Measurements from ENCODE around the gene ABRAXAS1.

Gene ABRAXAS1

GRCh38 chr4:83454686-83455085 lies 30.2 kb downstream of the ABRAXAS1 start:
- ChIA-PET CTCF (interaction anchor here (1.4 kb wide), 1 partner anchor 170 kb away, joined by 6 read pairs; the partner anchor contains the start of gene COQ2), POLR2A (ENCODE audit: low non-redundant PET) (interaction anchor here (0.7 kb wide), 1 partner anchor 424 kb away, joined by 5 read pairs; no protein-coding TSS in a partner anchor)
- no peak overlapping the region for H3K27ac ChIP-seq
- no peak for TF ChIP-seq CTCF (conservative IDR thresholded peaks at IDR 0.05; ENCODE audit: low read depth)
- DNase-seq (ENCODE audit: low spot score): peak; percentile 6

DNA sequence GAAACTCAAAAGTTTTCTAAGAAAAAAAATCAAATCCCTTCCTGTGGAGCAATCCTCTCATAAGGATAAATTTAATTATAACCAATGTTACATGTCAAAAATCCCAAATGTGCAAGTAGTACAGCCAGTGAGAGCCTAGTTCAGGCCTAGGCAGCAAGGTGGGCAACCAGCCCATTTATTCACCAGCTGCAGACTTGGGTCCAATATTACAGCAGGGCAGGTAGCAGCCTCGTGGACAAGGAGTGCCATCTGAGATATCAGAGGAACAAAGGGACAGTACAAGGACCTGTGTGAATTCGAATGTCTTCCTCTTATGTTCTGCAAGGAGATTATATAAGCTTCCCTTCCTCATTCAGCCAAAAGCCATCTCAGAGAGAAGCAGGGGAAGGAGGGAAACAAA lies 35.9 kb downstream of the ABRAXAS1 start:
- ChIA-PET CTCF (no interaction called here), POLR2A (ENCODE audit: low non-redundant PET) (no interaction called here)
- no peak overlapping the region for H3K27ac ChIP-seq
- no peak for TF ChIP-seq CTCF (conservative IDR thresholded peaks at IDR 0.05; ENCODE audit: low read depth)
- no peak for DNase-seq (ENCODE audit: low spot score)

- no peak for DNase-seq (ENCODE audit: low spot score)
- ChIA-PET CTCF (interaction anchor here (0.6 to 0.8 kb wide), 2 partner anchors 175 to 660 kb away, joined by 3 to 4 read pairs; no protein-coding TSS in a partner anchor), POLR2A (ENCODE audit: low non-redundant PET) (no interaction called here)
- no peak overlapping the region for H3K27ac ChIP-seq
- TF ChIP-seq CTCF (conservative IDR thresholded peaks at IDR 0.05; ENCODE audit: low read depth): no peak
Measured at GRCh38 chr4:83440899-83441298, 44.0 kb downstream of the ABRAXAS1 start.

DNA sequence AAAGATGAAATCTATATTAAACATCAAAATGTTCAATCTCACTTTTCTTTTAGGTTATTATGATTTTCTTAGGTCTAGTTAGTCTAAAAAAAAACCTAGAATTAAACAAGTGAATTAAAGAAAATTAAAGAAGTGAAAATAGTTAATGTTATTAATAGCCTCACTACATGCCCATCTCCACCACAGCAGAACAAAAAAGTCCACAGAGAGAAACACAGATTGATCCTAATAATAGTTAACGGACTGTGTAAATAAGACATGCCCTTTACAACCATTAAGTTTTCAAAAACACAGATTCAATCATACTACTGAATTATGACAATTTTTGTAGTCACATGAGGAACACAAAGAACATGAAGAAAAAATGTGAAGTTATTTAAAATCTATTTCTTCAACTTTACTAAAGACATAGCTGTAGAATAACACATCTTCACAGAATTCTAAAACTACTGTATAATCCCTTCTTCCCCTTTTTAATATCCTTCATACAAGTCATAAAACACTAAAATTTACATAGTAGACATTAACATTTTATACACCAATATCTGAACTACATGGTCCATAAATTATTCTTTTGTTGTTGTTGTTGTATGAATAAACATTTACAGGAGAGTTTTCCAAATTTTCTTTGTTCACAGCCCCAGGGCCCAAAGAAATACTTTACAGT lies 44.6 kb downstream of the ABRAXAS1 start:
- no peak for DNase-seq (ENCODE audit: low spot score)
- no peak for TF ChIP-seq CTCF (conservative IDR thresholded peaks at IDR 0.05; ENCODE audit: low read depth)
- H3K27ac ChIP-seq: no peak overlapping the region
- POLR2A ChIA-PET (ENCODE audit: low non-redundant PET): no interaction called here
- CTCF ChIA-PET: interaction anchor here (0.8 kb wide), 1 partner anchor 659 kb away, joined by 3 read pairs; no protein-coding TSS in a partner anchor

GRCh38 chr4:83438719-83439118 lies 46.2 kb downstream of the ABRAXAS1 start:
- TF ChIP-seq CTCF (conservative IDR thresholded peaks at IDR 0.05; ENCODE audit: low read depth): no peak
- POLR2A ChIA-PET (ENCODE audit: low non-redundant PET): no interaction called here
- DNase-seq (ENCODE audit: low spot score): no peak
- CTCF ChIA-PET: interaction anchor here (0.6 kb wide), 1 partner anchor 1065 kb away, joined by 5 read pairs; no protein-coding TSS in a partner anchor
- no peak overlapping the region for H3K27ac ChIP-seq

- DNase-seq (ENCODE audit: low spot score): no peak
- no peak overlapping the region for H3K27ac ChIP-seq
- ChIA-PET CTCF (interaction anchor here (1.0 kb wide), 1 partner anchor 18 kb away, joined by 6 read pairs; no protein-coding TSS in a partner anchor), POLR2A (ENCODE audit: low non-redundant PET) (no interaction called here)
- no peak for TF ChIP-seq CTCF (conservative IDR thresholded peaks at IDR 0.05; ENCODE audit: low read depth)
Measured at GRCh38 chr4:83436680-83437079, 48.2 kb downstream of the ABRAXAS1 start.
